ENCODE results near the gene DSN1.

The DSN1 gene

DNA sequence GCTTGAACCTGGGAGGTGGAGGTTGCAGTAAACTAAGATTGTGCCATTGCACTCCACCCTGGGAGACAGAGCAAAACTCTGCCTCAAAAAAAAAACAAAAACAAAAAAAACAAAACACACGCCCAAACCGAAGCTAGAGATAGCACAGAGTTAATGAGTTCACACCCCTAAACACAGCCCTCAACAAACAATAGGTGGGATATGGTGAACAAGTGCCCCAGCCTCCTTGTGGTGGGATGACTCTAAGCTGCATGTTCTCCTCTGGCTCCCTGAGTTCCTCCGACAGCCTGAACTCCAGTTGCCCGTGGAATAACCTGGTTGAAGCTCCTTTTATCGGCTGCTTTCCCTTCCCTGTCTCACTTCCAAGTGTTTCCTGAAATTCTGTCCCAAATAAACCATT lies 22.1 kb upstream of the DSN1 start:
- no peak for DNase-seq (ENCODE audit: low read depth in 2 of 2)

DNA sequence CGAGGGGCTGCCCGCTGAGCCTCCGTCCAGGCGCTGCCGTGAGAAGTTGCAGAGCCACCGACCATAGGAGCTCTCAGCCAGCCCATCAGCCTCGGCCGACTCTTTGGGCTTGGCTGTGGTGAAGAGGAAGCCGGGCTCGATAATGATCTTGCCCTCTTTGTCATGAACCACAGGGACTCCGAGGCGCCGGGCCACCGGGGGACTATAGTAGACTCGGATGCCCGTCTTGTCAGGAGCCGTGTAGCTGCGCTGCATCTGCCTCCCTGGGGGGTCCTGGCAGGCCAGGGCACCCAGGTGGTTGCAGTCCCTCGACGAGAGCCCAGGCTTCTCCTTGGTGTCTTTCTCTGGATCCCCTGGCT lies 20.5 kb upstream of the DSN1 start:
- DNase-seq (ENCODE audit: low read depth in 2 of 2), result no peak

DNA sequence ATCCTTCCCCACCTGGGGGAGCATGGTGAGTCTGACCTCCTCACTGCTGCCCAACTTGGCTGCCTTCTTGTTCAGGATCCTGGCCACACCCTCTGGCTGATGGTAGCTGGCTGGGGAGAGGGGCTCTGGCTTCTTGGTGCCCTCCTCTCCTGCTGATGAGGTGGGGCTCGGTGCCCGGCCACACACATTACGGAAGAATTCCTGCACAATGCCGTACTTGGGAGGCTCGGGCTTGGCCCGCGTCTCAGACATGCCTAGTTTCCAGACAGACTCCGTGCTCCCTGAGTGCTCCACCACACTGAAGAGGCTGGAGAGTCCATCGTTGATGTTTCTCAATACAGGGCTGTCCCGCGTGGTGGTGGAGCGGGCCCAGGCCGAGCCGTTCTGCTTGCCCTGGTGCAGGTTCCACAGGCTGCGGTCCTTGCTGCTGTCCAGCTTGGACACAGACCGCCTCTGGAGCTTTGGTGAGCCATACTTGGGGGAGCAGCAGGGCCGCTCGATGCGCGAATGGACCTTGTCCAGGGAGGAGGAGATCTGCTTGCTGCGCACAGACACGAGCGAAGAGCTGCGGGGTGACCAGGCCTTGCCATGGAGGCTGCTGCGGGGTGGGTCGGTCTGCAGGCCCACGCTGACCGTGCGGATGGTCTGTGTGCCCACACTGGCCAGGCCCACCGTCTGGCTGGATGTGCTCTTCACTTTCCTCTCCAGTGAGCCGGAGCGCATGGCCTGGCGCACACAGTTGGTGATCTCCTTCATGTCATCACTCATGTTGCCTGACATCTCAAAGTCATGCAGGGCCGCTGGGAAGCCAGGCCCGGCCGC lies 19.9 kb upstream of the DSN1 start:
- DNase-seq (ENCODE audit: low read depth in 2 of 2), result no peak

DNA sequence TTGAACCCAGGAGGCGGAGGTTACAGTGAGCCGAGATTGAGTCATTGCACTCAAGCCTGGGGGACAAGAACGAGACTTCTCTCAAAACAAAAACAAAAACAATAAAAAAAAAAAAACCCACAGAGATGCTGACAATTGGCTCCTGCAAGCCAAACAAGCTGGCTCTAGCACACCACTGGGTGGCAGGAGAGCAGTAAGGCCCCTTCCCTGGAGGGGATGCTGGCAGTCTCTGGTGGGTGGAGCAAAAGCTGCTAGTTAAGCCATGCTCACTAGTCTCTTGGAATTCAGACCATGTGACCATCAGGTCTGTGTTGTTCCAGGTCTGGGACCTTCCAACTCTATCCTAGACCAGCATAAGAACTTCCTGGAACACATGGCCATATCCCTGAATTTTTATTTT lies 18.9 kb upstream of the DSN1 start:
- peak in 1 of 2 experiments; percentile 2 for DNase-seq (ENCODE audit: low read depth in 2 of 2)

DNA sequence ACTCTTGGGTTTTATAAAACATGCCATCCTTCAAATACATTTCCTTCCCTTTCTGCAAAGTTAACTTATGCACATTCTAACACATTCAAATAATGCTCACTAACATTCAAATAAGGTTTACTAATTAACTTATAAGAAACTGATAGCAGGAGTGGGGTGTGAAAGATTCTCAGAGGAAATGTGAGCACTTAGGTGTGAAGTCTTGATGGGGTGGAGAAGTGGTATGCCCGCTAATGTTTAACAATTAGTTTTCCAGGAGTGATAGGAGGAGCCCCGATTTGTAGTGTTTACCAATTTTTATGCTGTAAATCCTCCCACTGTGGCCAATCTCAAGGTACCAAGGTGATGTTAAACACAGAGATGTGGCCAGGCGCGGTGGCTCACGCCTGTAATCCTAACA lies 18.3 kb upstream of the DSN1 start:
- DNase-seq (ENCODE audit: low read depth in 2 of 2), result no peak

DNA sequence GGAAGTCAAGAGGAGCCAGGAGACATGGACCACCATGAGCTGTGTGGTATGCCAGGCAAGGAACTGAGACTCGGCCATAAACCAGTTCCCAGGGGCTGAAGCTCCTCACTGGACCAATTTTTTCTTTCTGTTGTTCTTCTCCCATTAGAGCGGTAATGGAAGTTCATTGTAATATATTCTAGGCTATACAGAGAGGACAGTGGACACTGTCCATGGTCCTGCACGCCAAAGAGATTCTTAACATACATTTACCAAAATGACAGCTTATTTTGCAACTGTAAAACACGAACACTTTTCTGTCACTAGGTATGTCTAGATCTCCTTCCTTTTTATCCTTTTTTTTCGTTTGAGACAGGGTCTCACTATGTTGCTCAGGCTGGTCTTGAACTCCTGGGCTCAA lies 13.1 kb upstream of the DSN1 start:
- DNase-seq (ENCODE audit: low read depth in 2 of 2), result no peak

DNA sequence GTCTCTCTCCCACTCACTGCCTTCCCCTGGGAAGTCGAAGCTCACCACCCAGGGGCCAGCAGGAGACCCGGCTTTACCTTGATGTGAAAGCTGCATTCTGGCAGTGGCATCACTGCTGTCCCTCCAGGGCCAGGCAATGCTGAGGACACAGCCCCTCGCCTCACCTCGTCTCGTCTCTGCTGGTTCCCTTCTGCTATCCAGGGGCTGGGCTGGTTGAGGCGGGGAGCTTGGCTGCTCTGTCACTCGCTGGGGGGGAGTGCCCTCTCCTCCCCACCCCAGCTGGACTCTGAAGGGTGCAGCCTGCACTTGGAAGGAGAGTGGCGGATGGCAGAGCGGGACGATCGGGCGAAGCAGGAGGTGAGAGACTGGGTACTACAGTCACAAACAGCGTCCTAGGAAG lies 12.7 kb upstream of the DSN1 start:
- no peak for DNase-seq (ENCODE audit: low read depth in 2 of 2)

DNA sequence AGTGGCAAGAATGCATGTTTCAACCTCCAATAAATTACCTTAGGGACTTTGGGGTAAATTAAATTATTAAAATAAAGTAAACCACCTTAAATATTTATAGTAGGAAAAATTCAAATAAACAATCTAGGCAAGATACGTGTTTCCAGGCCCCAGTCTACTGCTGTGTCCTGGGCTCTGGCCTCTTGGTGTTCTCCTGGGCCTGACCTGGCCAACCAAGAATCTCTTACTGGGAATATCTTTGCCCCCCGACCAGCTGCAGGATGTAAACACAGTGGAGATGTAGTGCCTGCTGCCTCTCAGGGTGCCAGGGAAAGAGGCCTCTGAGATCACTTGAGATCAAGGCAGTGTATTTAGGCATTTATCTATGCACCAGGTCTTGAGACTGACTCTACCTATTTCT lies 11.7 kb upstream of the DSN1 start:
- no peak for DNase-seq (ENCODE audit: low read depth in 2 of 2)

DNA sequence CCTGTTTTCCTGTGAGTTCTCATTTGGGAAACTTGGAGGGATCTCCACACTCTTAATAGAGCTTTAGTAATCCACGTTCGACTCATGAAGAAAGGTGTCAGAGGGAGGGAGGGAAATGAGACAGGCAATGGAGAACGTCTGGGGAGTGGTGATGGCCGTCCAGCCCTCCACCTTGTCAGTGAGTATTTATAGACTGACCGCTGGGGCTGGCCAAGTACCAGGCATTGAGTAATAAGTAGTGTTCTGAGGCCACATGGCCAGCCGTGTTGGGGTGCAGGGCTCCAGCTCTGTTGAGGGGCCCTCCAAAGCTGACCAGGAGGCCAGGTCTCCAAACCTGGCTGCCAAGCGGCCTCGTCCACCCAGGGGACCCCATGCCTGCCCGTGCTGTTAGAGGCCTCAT lies 11.3 kb upstream of the DSN1 start:
- DNase-seq (ENCODE audit: low read depth in 2 of 2), result no peak

DNA sequence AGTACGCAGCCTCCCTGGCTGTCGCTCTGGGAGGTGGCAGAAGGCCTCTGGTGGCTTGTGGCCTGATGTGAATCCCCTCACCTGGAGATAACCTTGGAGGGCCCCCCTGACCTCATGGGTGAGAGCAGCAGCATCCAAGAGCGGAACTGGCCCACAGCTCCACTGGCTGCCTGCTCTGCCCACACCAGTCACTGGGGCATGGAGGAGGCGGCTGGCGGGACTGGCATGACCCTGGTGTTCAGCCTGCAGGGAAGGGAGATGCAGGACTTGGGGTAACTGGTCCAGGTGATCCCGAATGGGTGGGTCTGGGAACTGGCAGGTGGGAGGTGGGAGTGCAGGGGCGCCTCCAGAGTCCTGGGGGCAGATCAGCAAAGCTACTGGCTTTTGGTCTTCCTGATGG lies 10.6 kb upstream of the DSN1 start:
- no peak for DNase-seq (ENCODE audit: low read depth in 2 of 2)

DNA sequence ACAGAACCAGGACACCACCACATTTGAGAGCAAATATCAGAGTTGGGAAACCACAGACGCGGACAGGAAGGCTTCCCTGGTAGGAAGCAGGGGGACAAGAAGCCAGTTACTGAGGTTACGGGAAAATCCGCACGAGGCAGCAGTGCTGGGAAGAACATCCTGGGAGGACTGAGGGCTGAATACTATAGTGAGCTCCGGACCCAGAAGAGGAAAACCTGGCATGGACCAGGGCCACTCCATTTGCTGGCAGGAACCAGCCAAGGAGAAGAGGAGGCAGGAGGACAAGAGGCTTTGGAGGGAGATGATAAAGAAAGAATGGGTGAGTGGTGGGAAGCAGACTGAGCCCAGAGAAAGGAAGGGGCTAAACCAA lies 6.1 kb upstream of the DSN1 start:
- DNase-seq (ENCODE audit: low read depth in 2 of 2), result no peak

DNA sequence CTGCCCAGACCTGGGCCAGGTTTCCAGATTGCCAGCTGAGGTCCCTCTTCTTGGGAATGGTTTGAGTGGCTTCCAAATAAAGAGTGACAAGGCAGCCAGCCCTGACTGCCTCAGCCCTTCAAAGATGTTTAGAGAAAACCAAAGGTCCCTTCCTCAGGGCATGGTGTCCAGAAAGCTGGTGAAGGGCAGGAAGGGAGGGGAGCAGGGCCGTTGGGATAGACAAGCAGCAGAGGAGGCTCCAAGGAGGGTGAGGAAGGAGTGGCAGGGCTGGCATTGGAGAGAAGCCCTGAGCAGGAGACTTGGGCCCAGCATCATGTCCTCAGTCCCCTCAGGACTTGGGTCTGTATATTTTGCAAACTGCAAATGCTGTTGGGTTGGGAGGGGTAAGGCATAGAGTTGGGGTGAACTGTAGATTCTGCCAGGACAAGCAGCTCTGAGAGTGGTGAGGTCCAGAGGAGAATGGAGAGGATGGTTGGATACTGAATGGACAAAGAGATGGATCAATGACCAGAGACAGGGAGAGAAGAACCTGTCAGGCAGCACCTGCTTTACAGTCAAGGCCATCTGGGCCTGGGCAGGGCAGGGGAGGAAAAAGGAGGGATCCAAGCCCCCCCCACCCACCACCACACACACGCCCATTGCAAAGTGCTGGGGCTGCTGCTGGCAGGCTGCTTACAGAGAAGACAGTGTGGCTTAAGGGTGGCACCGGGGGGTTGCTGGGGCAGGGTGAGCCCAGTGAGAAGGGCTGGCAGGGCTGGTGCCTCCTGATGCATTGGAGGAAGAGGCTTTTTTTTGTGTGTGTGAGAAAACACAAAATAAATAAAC lies 5.5 kb upstream of the DSN1 start:
- DNase-seq (ENCODE audit: low read depth in 2 of 2), result no peak

DNA sequence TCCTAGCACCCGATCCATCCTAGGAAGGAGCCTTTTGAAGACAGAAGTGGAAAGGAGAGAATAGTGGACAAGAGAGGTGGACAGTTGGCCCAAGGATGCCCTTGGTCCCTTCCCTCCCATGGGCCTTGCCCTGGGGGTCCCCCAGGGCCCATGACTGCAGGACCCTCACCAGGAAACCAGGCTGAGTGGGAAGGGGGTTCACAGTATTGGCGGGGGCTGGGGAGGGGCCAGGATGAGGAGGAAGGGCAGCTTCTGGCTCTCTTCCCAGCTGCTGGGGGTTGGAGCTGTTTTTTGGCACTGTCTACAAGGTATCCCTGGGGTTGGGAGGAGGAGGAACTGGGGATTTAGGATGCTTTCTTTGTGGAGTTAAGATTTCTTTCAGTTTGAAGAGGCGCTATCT lies 4.0 kb upstream of the DSN1 start:
- no peak for DNase-seq (ENCODE audit: low read depth in 2 of 2)

DNA sequence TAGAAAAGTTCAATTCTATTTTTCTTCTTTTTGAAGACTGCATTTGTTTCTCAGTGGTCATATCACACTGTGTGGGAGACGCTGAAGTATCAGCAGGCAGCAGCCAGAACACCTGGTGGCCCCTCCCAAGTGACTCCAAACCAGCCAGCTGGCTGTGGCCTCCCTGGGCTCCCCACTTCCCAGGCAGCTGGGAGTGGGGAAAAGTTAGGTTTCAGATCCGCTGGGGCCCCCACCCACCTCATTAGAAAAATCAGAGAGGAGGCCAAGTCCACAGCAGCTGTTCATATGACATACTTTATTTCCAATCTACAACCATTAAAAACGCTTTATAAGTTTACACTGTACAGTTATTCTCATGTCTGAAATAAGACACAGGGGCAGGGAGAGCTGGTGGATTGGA lies 3.6 kb upstream of the DSN1 start:
- no peak for DNase-seq (ENCODE audit: low read depth in 2 of 2)

DNA sequence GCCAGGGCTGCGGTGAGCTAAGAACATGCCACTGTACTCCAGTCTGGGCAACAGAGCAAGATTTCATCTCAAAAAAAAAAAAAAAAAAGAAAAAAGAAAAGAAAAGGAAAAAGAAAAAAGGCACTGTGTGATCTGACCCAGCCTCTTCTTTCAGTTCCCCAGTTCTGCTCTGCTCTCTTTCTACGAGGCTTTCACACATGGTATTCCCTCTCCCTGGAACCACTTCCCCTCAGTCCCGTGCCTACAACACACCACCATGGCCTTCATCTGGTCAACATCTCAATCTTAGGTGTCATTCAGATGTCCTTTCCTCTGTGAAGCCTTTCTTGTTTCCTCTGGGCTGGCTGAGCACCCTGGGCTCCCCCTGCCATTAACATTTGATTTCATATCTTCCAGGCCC lies 2.3 kb upstream of the DSN1 start:
- no peak for DNase-seq (ENCODE audit: low read depth in 2 of 2)

DNA sequence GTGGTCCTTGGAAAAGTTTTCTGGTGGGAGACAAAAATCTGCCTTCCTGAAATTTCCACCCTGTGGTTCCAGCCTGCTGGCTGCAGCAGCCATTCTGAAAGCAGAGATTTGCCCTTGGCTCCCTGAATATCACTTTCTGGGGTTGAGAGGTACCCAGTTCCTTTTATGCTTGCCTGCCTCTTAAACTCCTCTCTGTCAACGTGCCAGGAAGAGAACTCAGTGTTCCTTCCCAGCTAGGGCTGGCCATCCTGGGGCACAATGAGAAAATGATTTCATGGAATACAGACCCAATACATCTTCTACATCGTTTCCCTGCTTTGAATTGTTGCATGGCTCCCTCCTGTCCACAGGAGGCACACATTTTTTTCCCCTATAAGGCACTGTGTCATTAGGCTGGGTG lies 1.6 kb upstream of the DSN1 start:
- DNase-seq (ENCODE audit: low read depth in 2 of 2), result no peak

DNA sequence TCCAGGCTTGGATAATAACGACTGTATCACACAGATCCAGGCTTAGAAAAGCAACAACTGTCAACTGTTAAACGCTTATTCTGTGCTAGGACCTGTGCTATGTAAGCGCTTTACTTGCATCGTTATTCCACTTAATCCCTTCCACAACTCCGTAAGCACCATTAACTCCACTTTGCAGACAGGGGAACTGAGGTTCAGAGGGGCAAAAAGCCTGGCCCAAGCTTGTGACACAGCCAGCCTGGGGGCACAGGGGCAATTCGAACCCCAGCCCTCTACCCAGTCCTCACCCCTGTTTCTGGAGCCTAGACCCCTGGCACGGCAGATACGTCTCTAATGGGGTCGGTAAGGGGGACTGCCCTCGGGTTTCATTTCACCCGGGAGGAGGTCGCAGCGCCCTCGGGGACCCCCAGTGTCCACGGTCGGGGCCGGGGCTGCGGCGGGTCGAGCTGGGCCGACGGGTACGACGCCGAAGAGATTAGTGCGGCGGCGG lies 411 bp downstream of the DSN1 start:
- DNase-seq (ENCODE audit: low read depth in 2 of 2), result no peak

DNA sequence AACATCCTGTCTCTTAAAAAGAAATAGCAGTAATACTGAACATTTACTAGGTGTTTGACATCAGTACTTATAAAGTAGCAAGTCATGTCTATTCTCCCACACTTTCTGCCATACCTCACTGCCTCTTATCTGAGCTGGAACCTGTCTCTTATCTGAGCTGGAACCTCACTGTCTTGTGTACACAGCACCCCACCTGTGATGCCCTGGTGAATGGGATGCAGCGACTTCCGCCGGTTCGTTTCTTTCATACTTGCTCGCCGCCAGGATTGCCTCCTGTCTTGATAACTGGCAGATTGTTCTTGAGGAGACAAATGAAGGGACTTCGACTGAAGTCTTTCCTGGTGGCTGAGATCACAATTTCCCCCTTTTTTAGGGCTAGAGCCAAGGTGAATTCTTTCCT lies 2.9 kb downstream of the DSN1 start:
- DNase-seq (ENCODE audit: low read depth in 2 of 2), result no peak

DNA sequence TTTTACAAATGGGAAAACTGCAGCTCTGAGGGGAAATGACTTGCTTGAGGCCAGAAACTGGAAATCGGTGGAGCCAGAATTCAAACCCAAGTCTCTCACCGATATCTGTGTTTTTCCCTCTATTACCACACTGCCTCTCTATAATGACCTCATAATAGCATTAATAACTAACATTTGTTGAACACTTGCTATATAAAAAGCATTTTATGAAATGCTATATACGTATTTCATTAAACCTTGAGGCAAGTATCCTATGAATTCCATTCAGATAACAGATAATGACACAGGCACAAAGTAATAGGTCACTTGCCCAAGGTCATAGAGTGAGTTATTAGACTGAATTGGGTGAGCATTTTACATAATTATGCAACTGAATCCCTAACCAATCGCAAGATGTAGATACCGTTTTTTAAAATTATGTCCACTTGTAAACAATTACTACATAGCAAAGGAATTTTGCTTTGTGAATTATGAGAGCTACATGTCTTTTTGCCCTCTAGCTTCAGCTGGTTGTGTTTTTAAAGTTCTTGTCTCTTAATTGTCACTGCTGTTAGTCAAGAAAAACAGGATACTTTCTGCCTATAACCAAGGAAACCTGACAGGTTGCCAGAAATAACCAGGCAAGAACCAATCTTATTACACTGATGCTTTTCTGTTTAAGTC lies 4.7 kb downstream of the DSN1 start:
- DNase-seq (ENCODE audit: low read depth in 2 of 2), result no peak

DNA sequence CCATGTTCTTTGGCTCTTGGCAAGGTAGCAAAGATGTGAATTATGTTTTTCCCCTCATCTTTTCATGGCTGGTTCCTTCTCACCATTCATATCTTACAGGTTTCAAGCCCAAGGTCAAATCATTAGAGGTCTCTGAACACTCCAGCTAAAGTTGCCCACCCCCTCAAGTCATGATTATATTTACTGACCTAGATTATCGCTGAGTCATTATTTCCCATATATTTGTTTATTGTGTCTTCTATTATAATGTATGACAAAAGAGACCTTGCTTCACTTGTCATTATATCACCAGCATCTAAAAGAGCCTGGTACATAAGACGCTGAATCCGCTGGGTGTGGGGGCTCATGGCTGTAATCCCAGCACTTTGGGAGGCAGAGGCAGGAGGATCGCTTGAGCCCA lies 12.4 kb downstream of the DSN1 start:
- no peak for DNase-seq (ENCODE audit: low read depth in 2 of 2)

DNA sequence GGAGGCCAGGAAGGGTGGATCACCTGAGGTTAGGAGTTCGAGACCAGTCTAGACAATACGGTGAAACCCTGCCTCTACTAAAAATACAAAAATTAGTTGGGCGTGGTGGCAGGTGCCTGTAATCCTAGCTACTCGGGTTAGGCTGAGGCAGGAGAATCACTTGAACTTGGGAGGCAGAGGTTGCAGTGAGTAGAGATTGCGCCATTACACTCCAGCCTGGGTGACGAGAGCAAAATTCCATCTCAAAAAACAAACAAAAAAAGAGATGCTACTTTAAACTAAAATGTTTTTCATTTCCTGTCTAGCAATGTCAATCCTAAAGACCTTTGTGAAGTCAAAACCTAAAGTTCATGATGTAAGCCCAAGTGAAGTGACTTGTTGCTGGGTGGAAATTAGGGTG lies 12.9 kb downstream of the DSN1 start:
- no peak for DNase-seq (ENCODE audit: low read depth in 2 of 2)

DNA sequence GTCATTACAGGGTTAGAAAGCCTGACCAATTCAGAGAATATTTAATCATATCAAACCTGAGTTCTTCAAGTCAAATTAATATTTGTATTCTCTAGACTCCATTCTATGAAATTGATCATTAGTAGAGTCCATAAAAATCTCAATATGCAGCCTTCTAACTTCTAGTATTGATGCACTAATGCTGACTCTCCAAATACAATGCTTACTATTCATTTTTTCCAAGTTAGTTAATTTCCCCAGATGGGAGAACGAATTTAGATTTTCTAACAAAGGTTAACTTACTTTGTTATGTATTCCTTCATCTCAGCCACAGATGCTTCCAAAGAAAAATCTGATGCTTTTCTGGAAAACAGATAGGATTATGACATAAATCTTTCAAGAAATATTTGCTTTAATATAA lies 15.3 kb downstream of the DSN1 start:
- no peak for DNase-seq (ENCODE audit: low read depth in 2 of 2)

DNA sequence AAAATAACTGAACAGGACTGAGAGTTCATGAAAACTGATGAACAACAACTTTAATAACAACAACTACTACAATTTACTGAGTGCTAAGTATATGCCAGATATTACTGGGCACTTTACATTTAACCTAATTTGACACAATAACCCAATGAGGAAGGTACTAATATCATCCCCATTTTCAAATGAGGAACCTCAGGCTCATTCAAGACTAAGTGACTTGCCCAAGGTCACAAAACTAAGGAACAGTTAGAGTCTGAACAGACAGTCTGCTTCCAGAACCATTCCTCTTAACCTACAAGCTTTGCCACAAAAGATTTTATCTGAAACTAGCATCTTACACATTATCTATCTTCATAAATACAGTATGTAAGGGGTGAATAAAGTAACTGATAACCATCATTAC lies 17.1 kb downstream of the DSN1 start:
- no peak for DNase-seq (ENCODE audit: low read depth in 2 of 2)
